GM12878 (cell line): ENCODE data around the gene STK26. TPM values are rescaled to one million over a fixed set of nuclear protein-coding genes. Genes with fewer than 3 reads are reported as not detected.

Source experiments
- ATAC-seq: fragments of 200-7000 bp; cut with Tn5 transposase; 3 replicates; pipeline ENCODE4 v1.9.1; 2020; ENCODE audit warnings: mild to moderate bottlenecking, moderate library complexity
- BruUV-seq: library from RNA; stranded (reverse); fragments of 400-500 nt; replicated peaks from 2 replicates; lab custom pipeline; 2021; lab: Mats Ljungman, UMichigan
- CTCF ChIA-PET: fragments of 300-600 bp; sonication (Branson Sonifier 250); formaldehyde crosslinking; extraction: SDS; loops from one replicate; lab custom pipeline; 2021; ENCODE audit warnings: inconsistent platforms; lab: Yijun Ruan, JAX
- POLR2A ChIA-PET: fragments of 350-600 bp; formaldehyde crosslinking; extraction: SDS; loops from one replicate; lab custom pipeline; 2021; ENCODE audit warnings: inconsistent platforms; lab: Charles Lee
- RAD21 ChIA-PET: fragments of 300-600 bp; sonication (Branson Sonifier 250); formaldehyde crosslinking; loops from one replicate; lab custom pipeline; 2023; ENCODE audit warnings: antibody characterized with exemption; ENCODE audit not compliant: unreplicated experiment; lab: Charles Lee
- SMC1A ChIA-PET: fragments of 300-600 bp; sonication (Branson Sonifier 250); formaldehyde crosslinking; loops from one replicate; lab custom pipeline; 2023; ENCODE audit not compliant: unreplicated experiment, uncharacterized antibody; lab: Charles Lee
- DNase-seq: peaks from one replicate; pipeline ENCODE4 v3.0.0-alpha.2; 2011; ENCODE audit warnings: low read depth, low spot score
- FAIRE-seq: peaks from 3 replicates; lab custom pipeline; 2011; peaks lifted over from hg19 to GRCh38; lab: Jason Lieb, UNC
- H2AFZ ChIP-seq: 2 replicates; pipeline ENCODE4 v1.6.0; 2011; ENCODE audit warnings: low read depth, low read length, control low read depth; ENCODE audit not compliant: control insufficient read depth
- H3K27ac ChIP-seq: 2 replicates; pipeline ENCODE4 v1.5.1; 2011; ENCODE audit warnings: control low read depth; ENCODE audit not compliant: control insufficient read depth, insufficient read depth
- H3K27me3 ChIP-seq, 2 experiments: replicated peaks in 1 of 2; 2 replicates each; pipeline versions ENCODE4 v1.6.0 to v1.6.1; 2011; ENCODE audit warnings: low read length in 1 of 2; ENCODE audit not compliant: control insufficient read depth in 2 of 2, insufficient read depth in 2 of 2
- H3K36me3 ChIP-seq, 2 experiments: 2 replicates each; pipeline ENCODE4 v1.5.1; 2011; ENCODE audit warnings: low read length in 1 of 2; ENCODE audit not compliant: control insufficient read depth in 2 of 2, insufficient read depth in 2 of 2
- H3K4me1 ChIP-seq: 2 replicates; pipeline ENCODE4 v1.6.1; 2011; ENCODE audit warnings: mild to moderate bottlenecking, low read length, moderate library complexity, mixed read lengths; ENCODE audit not compliant: control insufficient read depth, insufficient read depth
- H3K4me2 ChIP-seq: 2 replicates; pipeline ENCODE4 v1.6.0; 2011; ENCODE audit warnings: control low read depth; ENCODE audit not compliant: control insufficient read depth, insufficient read depth
- H3K4me3 ChIP-seq: fragments of 200-600 bp; sonication (generic); 2 replicates; pipeline ENCODE4 v1.5.1; 2016
- H3K79me2 ChIP-seq: 2 replicates; pipeline ENCODE4 v1.6.0; 2011; ENCODE audit warnings: low read length; ENCODE audit not compliant: control insufficient read depth, insufficient read depth
- H3K9ac ChIP-seq: 2 replicates; pipeline ENCODE4 v1.8.0; 2011; ENCODE audit warnings: low read length, control low read depth, mixed read lengths; ENCODE audit not compliant: control insufficient read depth, insufficient read depth
- H3K9me3 ChIP-seq: replicated peaks from 3 replicates; pipeline ENCODE4 v1.5.1; 2011; ENCODE audit warnings: mild to moderate bottlenecking, low read length; ENCODE audit not compliant: control insufficient read depth, insufficient read depth
- H4K20me1 ChIP-seq: 2 replicates; pipeline ENCODE4 v1.6.0; 2011; ENCODE audit not compliant: control insufficient read depth, insufficient read depth
- CREM ChIP-seq: IDR thresholded peaks from 2 replicates; pipeline ENCODE4 v1.6.1; 2014; ENCODE audit warnings: antibody characterized with exemption, low read depth
- EZH2 ChIP-seq: IDR thresholded peaks from 2 replicates; pipeline ENCODE4 v1.6.1; 2012; ENCODE audit warnings: low read depth, mild to moderate bottlenecking, control low read depth, inconsistent platforms, low read length, borderline replicate concordance; ENCODE audit not compliant: control insufficient read depth
- HDAC2 ChIP-seq: fragments of 200-600 bp; sonication (generic); IDR thresholded peaks from 2 replicates; pipeline ENCODE4 v1.6.1; 2017
- KDM1A ChIP-seq: fragments of 200-600 bp; sonication (generic); IDR thresholded peaks from 2 replicates; pipeline ENCODE4 v1.6.1; 2016; ENCODE audit warnings: borderline replicate concordance
- KLF5 ChIP-seq: fragments of 450-650 bp; IDR thresholded peaks from 2 replicates; pipeline ENCODE4 v1.6.1; 2014; ENCODE audit warnings: mild to moderate bottlenecking; ENCODE audit not compliant: partially characterized antibody
- NFYA ChIP-seq: IDR thresholded peaks from 2 replicates; pipeline ENCODE4 v1.6.1; 2011; ENCODE audit warnings: low read depth, mild to moderate bottlenecking, low read length, improper control_type of control experiment, borderline replicate concordance
- PAX5 ChIP-seq: IDR thresholded peaks from 2 replicates; pipeline ENCODE4 v1.6.1; 2011; ENCODE audit warnings: low read depth, low read length, borderline replicate concordance
- RFX5 ChIP-seq: IDR thresholded peaks from 2 replicates; pipeline ENCODE4 v1.6.1; 2011; ENCODE audit warnings: low read depth, low read length, improper control_type of control experiment
- TCF12 ChIP-seq: IDR thresholded peaks from 2 replicates; pipeline ENCODE4 v1.6.1; 2011; ENCODE audit warnings: low read depth, mild to moderate bottlenecking, low read length
- TCF3 ChIP-seq: IDR thresholded peaks from 2 replicates; pipeline ENCODE4 v1.6.1; 2012; ENCODE audit warnings: low read depth, mild to moderate bottlenecking, low read length, borderline replicate concordance; ENCODE audit not compliant: insufficient read depth
- ZNF384 ChIP-seq: IDR thresholded peaks from 2 replicates; pipeline ENCODE4 v1.6.1; 2012; ENCODE audit warnings: low read depth, mild to moderate bottlenecking, low read length, improper control_type of control experiment, borderline replicate concordance
- WGBS: methylation state at CpG from one replicate; pipeline ENCODE4 v1.1.6; 2016; ENCODE audit warnings: low lambda C conversion rate; ENCODE audit not compliant: insufficient replicate concordance, insufficient coverage; ENCODE audit errors: missing lambda C conversion rate; 5-methylcytosine and 5-hydroxymethylcytosine counted together
- in situ Hi-C: fragments of 300-500 bp; cut with MboI; formaldehyde crosslinking; loops from 9 replicates; pipeline ENCODE4 v1.14.3; 2018; ENCODE audit warnings: mixed read lengths
- intact Hi-C: fragments of 100-400 bp; cut with micrococcal nuclease; formaldehyde crosslinking; loops from one replicate; pipeline ENCODE4 v1.14.2; 2022; ENCODE audit not compliant: unreplicated experiment
- polyA plus RNA-seq, 11 experiments: library from polyadenylated mRNA; depleted of rRNA in 4 of 11; unstranded in 6 of 11; stranded (reverse) in 5 of 11; fragments of >200 nt; fragmentation: Nextera tagmentation in 4 of 11; fragmentation: Illumina TruSeq in 1 of 11; extraction: Ambion mirVana in 4 of 11; extraction: Trizol in 1 of 11; gene quantifications; 1 replicate in 1 of 11; 2 replicates in 10 of 11; pipeline versions ENCODE4 v1.2.1 to v1.2.3, GENCODE V29; 2011 to 2016; ENCODE audit warnings: inconsistent platforms in 2 of 11, missing spikeins in 2 of 11, low read depth in 1 of 11
- total RNA-seq, 4 experiments: library from RNA; depleted of rRNA in 3 of 4; stranded (reverse); fragments of >200 nt in 3 of 4; fragmentation: Illumina TruSeq in 1 of 4; extraction: Trizol in 1 of 4; gene quantifications; 2 replicates each; pipeline versions ENCODE4 v1.2.1 to v1.2.3, GENCODE V29; 2013 to 2021
- TF ChIP-seq, protein P1 (sequence below): IDR thresholded peaks from 2 replicates; pipeline ENCODE4 v1.6.1; 2012; ENCODE audit warnings: mild to moderate bottlenecking, low read depth, low read length
- TF ChIP-seq, protein P2 (sequence below): fragments of 450-650 bp; IDR thresholded peaks from 2 replicates; pipeline ENCODE4 v1.6.1; 2017; ENCODE audit warnings: low read depth, mild to moderate bottlenecking, moderate library complexity
- TF ChIP-seq, protein P3 (sequence below): IDR thresholded peaks from 2 replicates; pipeline ENCODE4 v1.6.1; 2011; ENCODE audit warnings: borderline replicate concordance, low read depth, mild to moderate bottlenecking, moderate library complexity, low read length; ENCODE audit not compliant: insufficient read depth, poor library complexity, severe bottlenecking

STK26 gene
- total and polyA plus RNA-seq, 10 of the 15 experiments (the other 5 are each of a cell fraction or from before 2014, with no cell fraction given): 30.4 to 78.6 (median 58.8) TPM

DNA sequence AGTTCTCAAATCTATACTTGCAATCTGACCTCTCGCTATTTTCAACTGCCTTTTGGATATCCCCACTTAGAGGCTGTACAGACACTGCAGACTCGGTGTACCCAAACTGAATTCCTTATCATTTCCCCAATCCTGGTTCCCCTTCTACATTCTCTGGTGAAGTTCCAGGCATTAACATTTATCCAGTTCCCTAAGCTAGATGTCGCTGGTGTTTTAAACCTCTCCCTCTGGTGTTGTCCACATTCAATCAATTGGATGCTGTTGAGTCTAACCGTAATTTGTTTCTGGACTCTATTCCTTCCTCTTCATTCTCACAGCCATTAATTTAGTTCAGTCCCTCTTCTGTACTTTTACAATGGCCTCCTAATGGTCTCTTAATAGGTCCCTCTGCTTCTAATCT lies 7.2 kb upstream of the STK26 start:
- 61% methylated on average over 4 of the region's 4 CpGs for WGBS
- no peak overlapping the region for H3K4me2 ChIP-seq

More for the DNA sequence above, 7.2 kb upstream of the STK26 start:
- Histone ChIP-seq H3K27ac (no peak overlapping the region), H2AFZ (no peak overlapping the region), H3K79me2 (no peaks in the 10 kb centered on the region), H3K4me3 (no peak overlapping the region), H3K9me3 (no peaks in the 10 kb centered on the region), H4K20me1 (no peaks in the 10 kb centered on the region), H3K4me1 (no peaks in the 10 kb centered on the region), H3K36me3 (no peaks in the 10 kb centered on the region), H3K9ac (no peak overlapping the region), H3K27me3 (no peaks in the 10 kb centered on the region)
- no peak for FAIRE-seq
- ChIA-PET RAD21 (no interaction called here), CTCF (no interaction called here), POLR2A (no interaction called here), SMC1A (no interaction called here)
- no peak for DNase-seq
- no TSS peak for BruUV-seq
- in situ Hi-C loops: no loop called here
- TF ChIP-seq KLF5 (no peak), HDAC2 (no peak), EZH2 (no peak), ZNF384 (no peak), CREM (no peak), PAX5 (no peak), NFYA (no peak), KDM1A (no peak), TCF12 (no peak), RFX5 (no peak), TCF3 (no peak)
- TF ChIP-seq, protein P1, sequence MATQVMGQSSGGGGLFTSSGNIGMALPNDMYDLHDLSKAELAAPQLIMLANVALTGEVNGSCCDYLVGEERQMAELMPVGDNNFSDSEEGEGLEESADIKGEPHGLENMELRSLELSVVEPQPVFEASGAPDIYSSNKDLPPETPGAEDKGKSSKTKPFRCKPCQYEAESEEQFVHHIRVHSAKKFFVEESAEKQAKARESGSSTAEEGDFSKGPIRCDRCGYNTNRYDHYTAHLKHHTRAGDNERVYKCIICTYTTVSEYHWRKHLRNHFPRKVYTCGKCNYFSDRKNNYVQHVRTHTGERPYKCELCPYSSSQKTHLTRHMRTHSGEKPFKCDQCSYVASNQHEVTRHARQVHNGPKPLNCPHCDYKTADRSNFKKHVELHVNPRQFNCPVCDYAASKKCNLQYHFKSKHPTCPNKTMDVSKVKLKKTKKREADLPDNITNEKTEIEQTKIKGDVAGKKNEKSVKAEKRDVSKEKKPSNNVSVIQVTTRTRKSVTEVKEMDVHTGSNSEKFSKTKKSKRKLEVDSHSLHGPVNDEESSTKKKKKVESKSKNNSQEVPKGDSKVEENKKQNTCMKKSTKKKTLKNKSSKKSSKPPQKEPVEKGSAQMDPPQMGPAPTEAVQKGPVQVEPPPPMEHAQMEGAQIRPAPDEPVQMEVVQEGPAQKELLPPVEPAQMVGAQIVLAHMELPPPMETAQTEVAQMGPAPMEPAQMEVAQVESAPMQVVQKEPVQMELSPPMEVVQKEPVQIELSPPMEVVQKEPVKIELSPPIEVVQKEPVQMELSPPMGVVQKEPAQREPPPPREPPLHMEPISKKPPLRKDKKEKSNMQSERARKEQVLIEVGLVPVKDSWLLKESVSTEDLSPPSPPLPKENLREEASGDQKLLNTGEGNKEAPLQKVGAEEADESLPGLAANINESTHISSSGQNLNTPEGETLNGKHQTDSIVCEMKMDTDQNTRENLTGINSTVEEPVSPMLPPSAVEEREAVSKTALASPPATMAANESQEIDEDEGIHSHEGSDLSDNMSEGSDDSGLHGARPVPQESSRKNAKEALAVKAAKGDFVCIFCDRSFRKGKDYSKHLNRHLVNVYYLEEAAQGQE: no peak
- TF ChIP-seq, protein P2, sequence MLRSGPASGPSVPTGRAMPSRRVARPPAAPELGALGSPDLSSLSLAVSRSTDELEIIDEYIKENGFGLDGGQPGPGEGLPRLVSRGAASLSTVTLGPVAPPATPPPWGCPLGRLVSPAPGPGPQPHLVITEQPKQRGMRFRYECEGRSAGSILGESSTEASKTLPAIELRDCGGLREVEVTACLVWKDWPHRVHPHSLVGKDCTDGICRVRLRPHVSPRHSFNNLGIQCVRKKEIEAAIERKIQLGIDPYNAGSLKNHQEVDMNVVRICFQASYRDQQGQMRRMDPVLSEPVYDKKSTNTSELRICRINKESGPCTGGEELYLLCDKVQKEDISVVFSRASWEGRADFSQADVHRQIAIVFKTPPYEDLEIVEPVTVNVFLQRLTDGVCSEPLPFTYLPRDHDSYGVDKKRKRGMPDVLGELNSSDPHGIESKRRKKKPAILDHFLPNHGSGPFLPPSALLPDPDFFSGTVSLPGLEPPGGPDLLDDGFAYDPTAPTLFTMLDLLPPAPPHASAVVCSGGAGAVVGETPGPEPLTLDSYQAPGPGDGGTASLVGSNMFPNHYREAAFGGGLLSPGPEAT: no peak
- TF ChIP-seq, protein P3, sequence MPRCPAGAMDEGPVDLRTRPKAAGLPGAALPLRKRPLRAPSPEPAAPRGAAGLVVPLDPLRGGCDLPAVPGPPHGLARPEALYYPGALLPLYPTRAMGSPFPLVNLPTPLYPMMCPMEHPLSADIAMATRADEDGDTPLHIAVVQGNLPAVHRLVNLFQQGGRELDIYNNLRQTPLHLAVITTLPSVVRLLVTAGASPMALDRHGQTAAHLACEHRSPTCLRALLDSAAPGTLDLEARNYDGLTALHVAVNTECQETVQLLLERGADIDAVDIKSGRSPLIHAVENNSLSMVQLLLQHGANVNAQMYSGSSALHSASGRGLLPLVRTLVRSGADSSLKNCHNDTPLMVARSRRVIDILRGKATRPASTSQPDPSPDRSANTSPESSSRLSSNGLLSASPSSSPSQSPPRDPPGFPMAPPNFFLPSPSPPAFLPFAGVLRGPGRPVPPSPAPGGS: no peak
- ATAC-seq: no peak
- intact Hi-C loops: no loop called here
